Left lung (tissue), 10 donors: Measurements from ENCODE around the gene RASA1. TPM values are rescaled to one million over a fixed set of nuclear protein-coding genes. Genes with fewer than 3 reads are reported as not detected.

Experiments used
- ATAC-seq: fragments of 200-7000 bp; cut with Tn5 transposase; one replicate; pipeline ENCODE4 v1.9.1; 2020; ENCODE audit warnings: moderate library complexity
- DNase-seq, 4 donors: peaks; one replicate each; pipeline ENCODE4 v3.0.0-alpha.2; 2013 to 2020
- H3K27ac ChIP-seq, 2 donors: fragments of 200-600 bp; sonication (generic) in 1 of 2; one replicate each; pipeline versions ENCODE4 v1.5.0 to v1.8.0; 2020 to 2021
- H3K27me3 ChIP-seq, 2 donors: fragments of 200-600 bp; sonication (generic) in 1 of 2; one replicate each; pipeline versions ENCODE4 v1.5.0 to v1.8.0; 2020 to 2021
- H3K36me3 ChIP-seq, 2 donors: fragments of 200-600 bp; sonication (generic) in 1 of 2; one replicate each; pipeline versions ENCODE4 v1.5.0 to v1.8.0; 2020 to 2021
- H3K4me1 ChIP-seq, 2 donors: fragments of 200-600 bp; one replicate each; pipeline ENCODE4 v1.8.0; 2021
- H3K4me3 ChIP-seq, 2 donors: fragments of 200-600 bp; sonication (generic) in 1 of 2; one replicate each; pipeline versions ENCODE4 v1.5.0 to v1.8.0; 2020 to 2021; ENCODE audit warnings: mild to moderate bottlenecking in 1 of 2
- H3K9me3 ChIP-seq, 2 donors: fragments of 200-600 bp; sonication (generic) in 1 of 2; one replicate each; pipeline versions ENCODE4 v1.5.0 to v1.8.0; 2020 to 2021
- intact Hi-C, 2 donors: fragments of 100-400 bp; cut with DNase I; formaldehyde crosslinking; loops; one replicate each; pipeline versions ENCODE4 v1.11.2 to v1.14.2; 2022
- polyA plus RNA-seq, 6 donors: library from polyadenylated mRNA; unstranded; fragments of 120-200 nt; gene quantifications; one replicate each; pipeline ENCODE4 v1.2.1, GENCODE V29; 2013; ENCODE audit not compliant: insufficient read length in 6 of 6
- total RNA-seq, 2 donors: library from RNA; stranded (reverse); fragmentation: NEBNext Ultra II Directional; extraction: Animal tissue kit (Norgen Biotek cat#: 25700); gene quantifications; one replicate each; pipeline ENCODE4 v1.2.1, GENCODE V29; 2021
- TF ChIP-seq, protein P1 (sequence below), 2 donors: fragments of 200-600 bp; sonication (generic) in 1 of 2; IDR thresholded peaks; one replicate each; pipeline versions ENCODE4 v1.5.0 to v1.8.0; 2021; ENCODE audit warnings: antibody characterized with exemption in 2 of 2
- donor health status: DM: no; HTN: yes; CAD: no.
- donor health status: DM: no; HTN: no; CAD: no.

Gene RASA1
- total and polyA plus RNA-seq, 8 donors, result 27.7 to 60.7 (median 54.1) TPM

DNA sequence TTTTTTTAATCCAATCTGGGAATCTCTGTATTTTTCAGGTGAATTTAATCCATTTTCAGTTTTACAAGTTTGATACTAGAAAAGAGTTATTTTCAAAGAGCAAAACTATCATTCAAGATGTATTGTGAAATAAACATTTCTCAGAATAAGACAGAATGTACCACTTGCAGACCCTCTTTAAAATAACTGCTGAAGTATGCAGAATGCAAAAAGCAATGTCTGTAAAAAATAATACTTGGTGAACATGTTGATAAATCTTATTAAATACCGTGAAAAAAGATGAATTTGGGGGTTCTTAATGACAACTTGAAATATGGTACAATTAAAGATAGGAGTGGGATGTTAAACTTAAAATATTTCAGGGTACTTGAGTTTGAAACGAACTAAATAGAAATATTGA is 26.1 kb upstream of the RASA1 start:
- no peaks in the 10 kb centered on the region for H3K27me3 ChIP-seq
- H3K36me3 ChIP-seq, result no peaks in the 10 kb centered on the region
- TF ChIP-seq, protein P1, sequence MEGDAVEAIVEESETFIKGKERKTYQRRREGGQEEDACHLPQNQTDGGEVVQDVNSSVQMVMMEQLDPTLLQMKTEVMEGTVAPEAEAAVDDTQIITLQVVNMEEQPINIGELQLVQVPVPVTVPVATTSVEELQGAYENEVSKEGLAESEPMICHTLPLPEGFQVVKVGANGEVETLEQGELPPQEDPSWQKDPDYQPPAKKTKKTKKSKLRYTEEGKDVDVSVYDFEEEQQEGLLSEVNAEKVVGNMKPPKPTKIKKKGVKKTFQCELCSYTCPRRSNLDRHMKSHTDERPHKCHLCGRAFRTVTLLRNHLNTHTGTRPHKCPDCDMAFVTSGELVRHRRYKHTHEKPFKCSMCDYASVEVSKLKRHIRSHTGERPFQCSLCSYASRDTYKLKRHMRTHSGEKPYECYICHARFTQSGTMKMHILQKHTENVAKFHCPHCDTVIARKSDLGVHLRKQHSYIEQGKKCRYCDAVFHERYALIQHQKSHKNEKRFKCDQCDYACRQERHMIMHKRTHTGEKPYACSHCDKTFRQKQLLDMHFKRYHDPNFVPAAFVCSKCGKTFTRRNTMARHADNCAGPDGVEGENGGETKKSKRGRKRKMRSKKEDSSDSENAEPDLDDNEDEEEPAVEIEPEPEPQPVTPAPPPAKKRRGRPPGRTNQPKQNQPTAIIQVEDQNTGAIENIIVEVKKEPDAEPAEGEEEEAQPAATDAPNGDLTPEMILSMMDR (IDR thresholded peaks at IDR 0.05), result no peak
- intact Hi-C loops, result no loop called here
- no peak overlapping the region for H3K4me3 ChIP-seq
- H3K27ac ChIP-seq, result no peak overlapping the region
- H3K4me1 ChIP-seq, result peaks cover 0 to 19% of the 10 kb centered on the region in 2 donors
- ATAC-seq (no peak), DNase-seq (no peak)
- H3K9me3 ChIP-seq, result no peaks in the 10 kb centered on the region

DNA sequence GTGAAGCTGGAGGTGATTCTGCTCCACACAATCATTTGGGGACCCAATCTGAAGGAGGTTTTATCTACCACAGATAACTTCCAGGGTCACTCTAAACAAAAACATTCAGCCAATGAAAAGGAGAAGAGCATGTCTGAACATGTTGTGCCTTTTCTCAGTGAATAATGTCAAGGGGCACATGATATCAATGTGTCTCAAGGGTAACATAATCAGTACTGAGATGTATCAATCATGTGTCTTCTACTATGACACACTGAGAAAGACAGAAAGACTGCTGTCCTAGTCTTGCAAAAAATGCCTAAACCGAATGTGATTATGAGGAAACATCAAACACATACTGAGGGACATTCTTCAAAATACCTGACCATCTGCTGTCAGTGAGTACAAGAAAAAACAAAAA is 25.4 kb upstream of the RASA1 start:
- Histone ChIP-seq H3K4me1 (peaks cover 0 to 19% of the 10 kb centered on the region in 2 donors), H3K9me3 (no peaks in the 10 kb centered on the region), H3K27ac (peak overlapping the region in 1 of 2 donors; percentile 78), H3K4me3 (no peak overlapping the region), H3K27me3 (no peaks in the 10 kb centered on the region), H3K36me3 (no peaks in the 10 kb centered on the region)
- intact Hi-C loops, result no loop called here
- DNase-seq (no peak), ATAC-seq (no peak)
- TF ChIP-seq, protein P1 (IDR thresholded peaks at IDR 0.05), result no peak

DNA sequence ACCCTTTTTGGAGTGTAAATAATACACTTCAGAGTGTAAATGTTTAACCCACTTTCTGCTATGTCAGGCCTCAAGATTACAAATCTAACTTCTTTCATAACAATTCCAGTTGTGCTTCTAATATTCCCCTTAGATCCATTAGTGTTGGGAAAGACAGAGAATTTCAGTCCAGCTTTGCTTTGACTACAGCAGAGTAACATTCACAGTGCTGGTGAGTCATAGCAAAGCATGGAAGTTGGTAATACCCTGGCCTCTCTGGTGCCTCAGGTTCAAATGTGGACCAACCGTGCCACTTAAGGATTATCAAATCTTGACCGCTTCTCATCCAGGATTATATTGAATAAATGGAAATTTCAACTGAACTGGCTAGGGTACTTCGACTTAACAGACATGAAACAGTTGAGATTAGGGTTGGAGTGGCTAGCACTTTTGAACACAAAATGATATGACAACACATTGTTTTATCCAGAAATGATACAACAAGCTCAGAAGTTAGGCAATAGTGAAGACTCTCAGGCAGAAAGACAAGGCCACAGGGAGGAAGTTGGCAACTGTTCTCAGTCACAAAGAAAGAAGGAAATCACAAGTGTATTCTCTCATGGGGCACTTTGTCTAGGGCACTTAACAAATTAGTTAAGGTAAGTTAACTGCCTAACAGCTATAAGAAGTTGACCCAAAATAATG is 24.4 kb upstream of the RASA1 start:
- Histone ChIP-seq H3K36me3 (no peaks in the 10 kb centered on the region), H3K27ac (peak overlapping the region in 1 of 2 donors; percentile 78), H3K9me3 (no peaks in the 10 kb centered on the region), H3K27me3 (no peaks in the 10 kb centered on the region), H3K4me3 (no peak overlapping the region), H3K4me1 (peaks cover 0 to 19% of the 10 kb centered on the region in 2 donors)
- ATAC-seq, result peak; percentile 85
- no peak for DNase-seq
- intact Hi-C loops, result no loop called here
- TF ChIP-seq, protein P1 (IDR thresholded peaks at IDR 0.05), result no peak

DNA sequence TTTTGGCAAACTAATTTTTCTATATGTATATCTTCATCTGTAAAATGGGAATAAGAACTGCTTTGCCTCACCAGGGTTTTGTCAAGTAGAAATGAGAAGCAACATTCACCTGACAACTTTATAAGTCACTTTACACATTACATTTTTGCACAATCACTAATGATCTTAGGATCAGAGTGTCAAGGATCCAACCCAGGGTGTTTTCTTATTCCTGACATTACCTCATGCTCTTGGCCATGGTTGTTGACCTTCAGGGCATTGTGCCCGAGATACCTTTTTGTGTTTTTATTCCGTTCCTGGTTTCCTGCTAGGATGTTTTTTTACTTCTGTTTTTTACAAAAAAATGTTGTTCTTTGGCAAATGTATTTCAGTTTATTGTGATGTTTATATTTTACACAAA is 22.2 kb upstream of the RASA1 start:
- intact Hi-C loops, result no loop called here
- no peaks in the 10 kb centered on the region for H3K36me3 ChIP-seq
- no peaks in the 10 kb centered on the region for H3K27me3 ChIP-seq
- H3K9me3 ChIP-seq, result no peaks in the 10 kb centered on the region
- peaks cover 0 to 19% of the 10 kb centered on the region in 2 donors for H3K4me1 ChIP-seq
- ATAC-seq, result peak; percentile 63
- TF ChIP-seq, protein P1 (IDR thresholded peaks at IDR 0.05), result no peak
- no peak for DNase-seq
- H3K4me3 ChIP-seq, result no peak overlapping the region
- no peak overlapping the region for H3K27ac ChIP-seq

DNA sequence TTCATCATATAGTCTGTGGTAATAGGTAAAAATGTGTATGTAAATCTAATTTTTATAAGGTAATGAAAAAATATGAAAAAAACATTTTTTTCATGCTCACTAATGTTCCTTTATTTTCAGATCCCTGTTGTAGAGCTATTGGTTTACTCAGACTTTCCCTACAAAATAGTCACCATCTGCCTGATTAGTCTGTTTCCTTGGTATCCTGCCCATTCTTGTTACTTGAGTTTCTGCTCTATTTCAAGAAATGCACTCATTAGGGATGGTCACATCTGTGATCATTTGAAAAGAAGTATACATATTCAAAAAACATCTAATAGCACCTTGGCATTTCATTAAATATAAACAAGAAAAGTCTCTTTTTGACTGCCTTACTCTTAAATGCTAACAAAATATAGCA is 21.6 kb upstream of the RASA1 start:
- DNase-seq (no peak), ATAC-seq (no peak)
- intact Hi-C loops, result no loop called here
- Histone ChIP-seq H3K27ac (no peak overlapping the region), H3K9me3 (no peaks in the 10 kb centered on the region), H3K4me1 (peaks cover 0 to 19% of the 10 kb centered on the region in 2 donors), H3K36me3 (no peaks in the 10 kb centered on the region), H3K4me3 (no peak overlapping the region), H3K27me3 (no peaks in the 10 kb centered on the region)
- TF ChIP-seq, protein P1 (IDR thresholded peaks at IDR 0.05), result no peak
